CD4-positive, CD25-positive, alpha-beta regulatory T cell (primary cell): Measurements from ENCODE around the gene KLRC3. TPM values are rescaled to one million over a fixed set of nuclear protein-coding genes. Genes with fewer than 3 reads are reported as not detected.

ENCODE experiments used
- ATAC-seq, 2 donors: fragments of 150-1000 bp; cut with Tn5 transposase; one replicate each; pipeline ENCODE4 v1.10.0; 2021; ENCODE audit warnings: low read depth in 2 of 2, moderate number of reproducible peaks in 2 of 2, moderate library complexity in 1 of 2
- DNase-seq, 3 donors: peaks; one replicate each; pipeline versions ENCODE4 v3.0.0 to v3.0.0-alpha.2; 2012 to 2022; ENCODE audit warnings: mixed read lengths in 1 of 3
- H3K27ac ChIP-seq: one replicate; pipeline ENCODE4 v1.7.0; 2013; ENCODE audit warnings: mild to moderate bottlenecking, low read length; ENCODE audit not compliant: insufficient read depth, poor library complexity, severe bottlenecking
- H3K27me3 ChIP-seq: one replicate; pipeline ENCODE4 v1.7.0; 2013; ENCODE audit warnings: low read length; ENCODE audit not compliant: control insufficient read depth, insufficient read depth
- H3K36me3 ChIP-seq: one replicate; pipeline ENCODE4 v1.7.0; 2013; ENCODE audit warnings: mild to moderate bottlenecking, low read length, moderate library complexity; ENCODE audit not compliant: control insufficient read depth, insufficient read depth
- H3K4me1 ChIP-seq: 2 replicates; pipeline ENCODE4 v1.7.0; 2013; ENCODE audit warnings: mild to moderate bottlenecking, low read length; ENCODE audit not compliant: insufficient read depth, control insufficient read depth, poor library complexity, severe bottlenecking
- H3K4me3 ChIP-seq: one replicate; pipeline ENCODE4 v1.7.0; 2013; ENCODE audit warnings: low read depth, mild to moderate bottlenecking, low read length, moderate library complexity
- H3K9me3 ChIP-seq, 2 experiments: 1 replicate in 1 of 2; 2 replicates in 1 of 2; pipeline ENCODE4 v1.7.0; 2013; ENCODE audit warnings: low read length in 2 of 2, mild to moderate bottlenecking in 1 of 2, moderate library complexity in 1 of 2; ENCODE audit not compliant: control insufficient read depth in 2 of 2
- H3K27ac Mint-ChIP-seq, 3 donors: one replicate each; pipeline ENCODE4 v1.8.0; 2020 to 2022; ENCODE audit warnings: mild to moderate bottlenecking in 3 of 3, mixed read lengths in 3 of 3, moderate library complexity in 2 of 3
- H3K27me3 Mint-ChIP-seq: one replicate; pipeline ENCODE4 v1.8.0; 2022; ENCODE audit warnings: mild to moderate bottlenecking, mixed read lengths
- H3K36me3 Mint-ChIP-seq: one replicate; pipeline ENCODE4 v1.8.0; 2020; ENCODE audit warnings: mixed read lengths
- H3K4me1 Mint-ChIP-seq, 4 donors: one replicate each; pipeline ENCODE4 v1.8.0; 2020 to 2022; ENCODE audit warnings: mixed read lengths in 4 of 4, mild to moderate bottlenecking in 1 of 4
- H3K4me3 Mint-ChIP-seq, 4 donors: one replicate each; pipeline ENCODE4 v1.8.0; 2020 to 2022; ENCODE audit warnings: mild to moderate bottlenecking in 4 of 4, mixed read lengths in 4 of 4, moderate library complexity in 3 of 4
- H3K9me3 Mint-ChIP-seq, 7 donors: one replicate each; pipeline ENCODE4 v1.8.0; 2020 to 2022; ENCODE audit warnings: mixed read lengths in 7 of 7, mild to moderate bottlenecking in 3 of 7, moderate library complexity in 2 of 7
- polyA plus RNA-seq, 4 donors: library from polyadenylated mRNA; unstranded; fragments of 300-500 nt; fragmentation: Illumina TruSeq; gene quantifications; one replicate each; pipeline ENCODE4 v1.2.3, GENCODE V29; 2021
- total RNA-seq: library from RNA; stranded (reverse); gene quantifications from one replicate; pipeline ENCODE4 v1.2.3, GENCODE V29; 2022

KLRC3 gene
- total and polyA plus RNA-seq, 5 donors from 2014 or later, result not detected

DNA sequence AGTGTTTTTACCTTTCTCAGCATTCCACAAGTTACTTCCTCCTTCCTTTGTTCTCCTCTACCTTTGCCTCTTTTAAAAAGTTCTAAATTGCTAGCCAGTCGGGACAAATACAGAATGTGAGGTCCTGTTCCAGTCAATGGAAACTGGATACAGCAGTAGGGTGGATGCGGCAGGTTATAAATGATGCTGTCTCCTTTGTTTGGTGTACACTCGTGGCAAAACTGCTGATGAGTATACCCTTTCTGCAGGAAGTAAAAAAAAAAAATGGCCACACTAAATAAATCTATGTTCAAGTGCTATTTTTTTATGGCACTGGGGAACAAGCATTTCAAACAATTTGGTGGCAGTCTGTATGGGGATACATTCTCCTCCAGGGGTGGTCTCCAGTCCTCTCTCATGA is 58.1 kb downstream of the KLRC3 start:
- Histone ChIP-seq H3K4me3 (no peak overlapping the region), H3K27ac (no peak overlapping the region), H3K4me1 (peaks cover 10% of the 10 kb centered on the region), H3K27me3 (no peaks in the 10 kb centered on the region), H3K9me3 (no peaks in the 10 kb centered on the region), H3K36me3 (no peaks in the 10 kb centered on the region)
- no peaks in the 10 kb centered on the region for H3K4me1 Mint-ChIP-seq
- no peaks in the 10 kb centered on the region for H3K36me3 Mint-ChIP-seq
- peaks cover 15% of the 10 kb centered on the region for H3K27me3 Mint-ChIP-seq
- no peaks in the 10 kb centered on the region for H3K9me3 Mint-ChIP-seq
- ATAC-seq (no peak), DNase-seq (no peak)
- H3K4me3 Mint-ChIP-seq, result peak overlapping the region in 1 of 4 donors; percentile 10
- H3K27ac Mint-ChIP-seq, result peak overlapping the region in 1 of 3 donors; percentile 26

Other genes starting within 250 kb of the KLRC3 start
- gene OLR1, start 248.5 kb downstream of the KLRC3 start, total RNA-seq, result not detected
- gene OLR1, start 248.5 kb downstream of the KLRC3 start, polyA plus RNA-seq, result not detected
- gene TMEM52B, start 241.6 kb downstream of the KLRC3 start, total RNA-seq, result not detected
- not detected for gene TMEM52B, start 241.6 kb downstream of the KLRC3 start, polyA plus RNA-seq
- gene GABARAPL1, start 207.7 kb downstream of the KLRC3 start, total RNA-seq, result 170 TPM
- 10 to 100 TPM; 19.4 to 21.8 (median 19.7) TPM for gene GABARAPL1, start 207.7 kb downstream of the KLRC3 start, polyA plus RNA-seq
- gene KLRD1, start 112.7 kb downstream of the KLRC3 start, total RNA-seq, result 0.20 TPM
- gene KLRD1, start 112.7 kb downstream of the KLRC3 start, polyA plus RNA-seq, result 1 to 10 TPM in 1 of 4 donors, under 1 TPM in 3; 0.01 to 1.9 (median 0.24) TPM
- 2.7 TPM for gene KLRK1, start 30.6 kb downstream of the KLRC3 start, total RNA-seq
- gene KLRK1, start 30.6 kb downstream of the KLRC3 start, polyA plus RNA-seq, result 1 to 10 TPM in 3 of 4 donors, under 1 TPM in 1; 0.98 to 2.8 (median 2.3) TPM
- not detected for gene KLRC4, start 10.8 kb downstream of the KLRC3 start, total RNA-seq
- gene KLRC4, start 10.8 kb downstream of the KLRC3 start, polyA plus RNA-seq, result not detected
- gene KLRC2, start 15.4 kb upstream of the KLRC3 start, total RNA-seq, result not detected
- not detected for gene KLRC2, start 15.4 kb upstream of the KLRC3 start, polyA plus RNA-seq
- not detected for gene KLRC1, start 32.8 kb upstream of the KLRC3 start, total RNA-seq
- gene KLRC1, start 32.8 kb upstream of the KLRC3 start, polyA plus RNA-seq, result under 1 TPM in 2 of 4 donors, not detected in 2; 0.17 to 0.24 TPM
- gene EIF2S3B, start 85.3 kb upstream of the KLRC3 start, total RNA-seq, result 0.62 TPM
- gene EIF2S3B, start 85.3 kb upstream of the KLRC3 start, polyA plus RNA-seq, result under 1 TPM; 0.15 to 0.76 (median 0.45) TPM
- 13.8 TPM for gene MAGOHB, start 193.0 kb upstream of the KLRC3 start, total RNA-seq
- gene MAGOHB, start 193.0 kb upstream of the KLRC3 start, polyA plus RNA-seq, result 10 to 100 TPM; 34.3 to 53.8 (median 42.9) TPM